RWPE2 (cell line): Measurements from ENCODE around the gene REC8.
"Not testable (repeated sequence)": the region's sequence is repeated elsewhere in the genome, so short reads cannot be mapped to it uniquely, and the experiment has no call there.

Source experiments
- ATAC-seq: fragments of 200-7000 bp; cut with Tn5 transposase; 3 replicates; pipeline ENCODE4 v1.9.1; 2021; ENCODE audit warnings: low read depth
- DNase-seq: peaks from one replicate; pipeline ENCODE4 v3.0.0-alpha.2; 2020; ENCODE audit warnings: low spot score
- H3K27ac ChIP-seq: fragments of 450-650 bp; 2 replicates; pipeline ENCODE4 v1.5.1; 2017; ENCODE audit warnings: mild to moderate bottlenecking; ENCODE audit not compliant: poor library complexity, severe bottlenecking
- H3K27me3 ChIP-seq: fragments of 250-450 bp; sonication (Bioruptor Pico); 2 replicates; pipeline ENCODE4 v1.5.1; 2021; ENCODE audit warnings: mild to moderate bottlenecking, moderate library complexity; ENCODE audit not compliant: insufficient read depth, poor library complexity, severe bottlenecking
- H3K36me3 ChIP-seq: fragments of 250-450 bp; sonication (Bioruptor Pico); 2 replicates; pipeline ENCODE4 v1.5.1; 2020; ENCODE audit warnings: low read depth, mild to moderate bottlenecking, moderate library complexity
- H3K4me1 ChIP-seq: fragments of 250-450 bp; sonication (Bioruptor Pico); 2 replicates; pipeline ENCODE4 v1.5.1; 2021; ENCODE audit warnings: mild to moderate bottlenecking, moderate library complexity; ENCODE audit not compliant: insufficient read depth, poor library complexity, severe bottlenecking
- H3K4me3 ChIP-seq: fragments of 250-450 bp; sonication (Bioruptor Pico); 2 replicates; pipeline ENCODE4 v1.5.1; 2021; ENCODE audit warnings: mild to moderate bottlenecking, moderate library complexity; ENCODE audit not compliant: severe bottlenecking
- H3K9me3 ChIP-seq: fragments of 250-450 bp; sonication (Bioruptor Pico); 2 replicates; pipeline ENCODE4 v1.5.1; 2021; ENCODE audit warnings: mild to moderate bottlenecking, moderate library complexity; ENCODE audit not compliant: severe bottlenecking
- CTCF ChIP-seq: fragments of 450-650 bp; IDR thresholded peaks from one replicate; pipeline ENCODE4 v1.5.1; 2017; ENCODE audit warnings: mild to moderate bottlenecking, moderate library complexity; ENCODE audit not compliant: poor library complexity, severe bottlenecking

REC8 gene

GRCh38 chr14:24213866-24214662 lies 42.2 kb downstream of the REC8 start:
- DNase-seq (no peak), ATAC-seq (no peak)
- no peaks in the 10 kb centered on the region for H3K9me3 ChIP-seq
- peak overlapping the region; percentile 79 for H3K4me3 ChIP-seq
- TF ChIP-seq CTCF: peak; percentile 10
- peaks cover 62% of the 10 kb centered on the region for H3K36me3 ChIP-seq
- H3K27ac ChIP-seq: peak overlapping the region; percentile 82
- H3K4me1 ChIP-seq: peaks cover 13% of the 10 kb centered on the region
- H3K27me3 ChIP-seq: no peaks in the 10 kb centered on the region

- no peaks in the 10 kb centered on the region for H3K27me3 ChIP-seq
- H3K27ac ChIP-seq: peak within 1 kb of the TSS; percentile 82
Measured at GRCh38 chr14:24215495-24216344, 43.8 kb downstream of the REC8 start, which contains the start of gene MDP1. Gene MDP1, minus strand, starts transcription at chr14:24216066. Its CDS starts 111 bp downstream, at chr14:24215955.

GRCh38 chr14:24216345-24216699 lies 44.4 kb downstream of the REC8 start:
- H3K4me3 ChIP-seq: peak overlapping the region; percentile 54
- H3K27ac ChIP-seq: peak overlapping the region; percentile 82
- no peaks in the 10 kb centered on the region for H3K27me3 ChIP-seq
- no peaks in the 10 kb centered on the region for H3K9me3 ChIP-seq
- peaks cover 53% of the 10 kb centered on the region for H3K36me3 ChIP-seq
- DNase-seq: no peak
- no peak for TF ChIP-seq CTCF
- H3K4me1 ChIP-seq: peaks cover 13% of the 10 kb centered on the region
- ATAC-seq: no peak

More at GRCh38 chr14:24215495-24216344, 43.8 kb downstream of the REC8 start, which contains the start of gene MDP1:
- peak; percentile 91 for TF ChIP-seq CTCF
- peaks cover 13% of the 10 kb centered on the region for H3K4me1 ChIP-seq
- ATAC-seq: peak; percentile 55
- DNase-seq: peak; percentile 83
- H3K36me3 ChIP-seq: peaks cover 56% of the 10 kb centered on the region
- H3K4me3 ChIP-seq: peak within 1 kb of the TSS; percentile 54
- H3K9me3 ChIP-seq: no peaks in the 10 kb centered on the region

GRCh38 chr14:24216876-24217275 lies 45.0 kb downstream of the REC8 start:
- ATAC-seq, H3K4me3 ChIP-seq, H3K27me3 ChIP-seq, DNase-seq, H3K9me3 ChIP-seq: not testable (repeated sequence)
- H3K27ac ChIP-seq: peak overlapping the region; percentile 82
- H3K4me1 ChIP-seq: peaks cover 13% of the 10 kb centered on the region
- H3K36me3 ChIP-seq: peaks cover 52% of the 10 kb centered on the region

- Histone ChIP-seq H3K36me3 (peaks cover 57% of the 10 kb centered on the region), H3K9me3 (no peaks in the 10 kb centered on the region), H3K4me3 (no peak overlapping the region), H3K27ac (no peak overlapping the region), H3K27me3 (no peaks in the 10 kb centered on the region), H3K4me1 (peaks cover 11% of the 10 kb centered on the region)
- DNase-seq (no peak), ATAC-seq (no peak)
- no peak for TF ChIP-seq CTCF
Measured at GRCh38 chr14:24219080-24219479, 47.2 kb downstream of the REC8 start.
